ENCODE results near the gene KIRREL3. TPM values are rescaled to one million over a fixed set of nuclear protein-coding genes. Genes with fewer than 3 reads are reported as not detected.

Gene KIRREL3
- total RNA-seq, 2 experiments from 2014 or later: not detected

GRCh38 chr11:126537492-126537891, 463.1 kb downstream of the KIRREL3 start:
- Histone ChIP-seq H3K4me1 (ENCODE audit: insufficient read depth, low read length) (no peaks in the 10 kb centered on the region), H3K9me3 (ENCODE audit: control insufficient read depth in 1 of 2, insufficient read depth in 1 of 2, low read length in 2 of 2) (no peaks in the 10 kb centered on the region), H3K27ac (ENCODE audit: low read depth in 1 of 2, low read length in 2 of 2) (no peak overlapping the region), H3K4me3 (ENCODE audit: low read length) (no peak overlapping the region), H3K36me3 (ENCODE audit: insufficient read depth, low read length) (no peaks in the 10 kb centered on the region), H3K27me3 (ENCODE audit: control insufficient read depth in 1 of 2, insufficient read depth in 2 of 2, low read length in 2 of 2) (peaks cover 0 to 4% of the 10 kb centered on the region in 2 experiments)
- ATAC-seq (ENCODE audit: poor library complexity) (no peak), DNase-seq (no peak)
- H3K27ac Mint-ChIP-seq: no peak overlapping the region
- H3K4me1 Mint-ChIP-seq (ENCODE audit: low read depth): no peaks in the 10 kb centered on the region
- H3K36me3 Mint-ChIP-seq (ENCODE audit: low read depth): no peaks in the 10 kb centered on the region
- H3K9me3 Mint-ChIP-seq: no peaks in the 10 kb centered on the region
- intact Hi-C loops (cut with DNase I, micrococcal nuclease): no loop called here
- peaks cover 14% of the 10 kb centered on the region for H3K27me3 Mint-ChIP-seq
- ChIA-PET CTCF (no interaction called here), POLR2A (no interaction called here)
- no peak for TF ChIP-seq CTCF (IDR thresholded peaks at IDR 0.05)
- H3K4me3 Mint-ChIP-seq: no peak overlapping the region

- intact Hi-C loops (cut with DNase I, micrococcal nuclease): no loop called here
- CTCF ChIA-PET: no interaction called here
Measured at GRCh38 chr11:126534141-126534805, 466.3 kb downstream of the KIRREL3 start.

GRCh38 chr11:126533560-126533959, 467.0 kb downstream of the KIRREL3 start:
- Mint-ChIP-seq H3K9me3 (no peaks in the 10 kb centered on the region), H3K36me3 (ENCODE audit: low read depth) (no peaks in the 10 kb centered on the region), H3K27ac (no peak overlapping the region), H3K4me1 (ENCODE audit: low read depth) (no peaks in the 10 kb centered on the region), H3K27me3 (peaks cover 14% of the 10 kb centered on the region), H3K4me3 (no peak overlapping the region)
- POLR2A ChIA-PET: no interaction called here
- Histone ChIP-seq H3K4me3 (ENCODE audit: low read length) (no peak overlapping the region), H3K27me3 (ENCODE audit: control insufficient read depth in 1 of 2, insufficient read depth in 2 of 2, low read length in 2 of 2) (no peaks in the 10 kb centered on the region), H3K4me1 (ENCODE audit: insufficient read depth, low read length) (no peaks in the 10 kb centered on the region), H3K36me3 (ENCODE audit: insufficient read depth, low read length) (no peaks in the 10 kb centered on the region), H3K9me3 (ENCODE audit: control insufficient read depth in 1 of 2, insufficient read depth in 1 of 2, low read length in 2 of 2) (no peaks in the 10 kb centered on the region), H3K27ac (ENCODE audit: low read depth in 1 of 2, low read length in 2 of 2) (no peak overlapping the region)
- ATAC-seq (ENCODE audit: poor library complexity): no peak
- no peak for DNase-seq
- intact Hi-C loops (cut with DNase I, micrococcal nuclease): no loop called here
- CTCF ChIA-PET: no interaction called here
- TF ChIP-seq CTCF (IDR thresholded peaks at IDR 0.05): no peak

More at GRCh38 chr11:126534141-126534805, 466.3 kb downstream of the KIRREL3 start:
- Histone ChIP-seq H3K9me3 (ENCODE audit: control insufficient read depth in 1 of 2, insufficient read depth in 1 of 2, low read length in 2 of 2) (no peaks in the 10 kb centered on the region), H3K27me3 (ENCODE audit: control insufficient read depth in 1 of 2, insufficient read depth in 2 of 2, low read length in 2 of 2) (peaks cover 0 to 4% of the 10 kb centered on the region in 2 experiments), H3K36me3 (ENCODE audit: insufficient read depth, low read length) (no peaks in the 10 kb centered on the region), H3K4me3 (ENCODE audit: low read length) (no peak overlapping the region), H3K27ac (ENCODE audit: low read depth in 1 of 2, low read length in 2 of 2) (no peak overlapping the region), H3K4me1 (ENCODE audit: insufficient read depth, low read length) (no peaks in the 10 kb centered on the region)
- no peak for TF ChIP-seq CTCF (IDR thresholded peaks at IDR 0.05)
- Mint-ChIP-seq H3K4me3 (no peak overlapping the region), H3K4me1 (ENCODE audit: low read depth) (no peaks in the 10 kb centered on the region), H3K27ac (no peak overlapping the region), H3K36me3 (ENCODE audit: low read depth) (no peaks in the 10 kb centered on the region), H3K27me3 (peaks cover 14% of the 10 kb centered on the region), H3K9me3 (no peaks in the 10 kb centered on the region)
- DNase-seq: no peak
- no peak for ATAC-seq (ENCODE audit: poor library complexity)
- POLR2A ChIA-PET: no interaction called here

Measured in CD4-positive, alpha-beta T cell (primary cell).